ENCODE measurements around the gene CNIH2. TPM values are rescaled to one million over a fixed set of nuclear protein-coding genes. Genes with fewer than 3 reads are reported as not detected.

CNIH2 gene
- total RNA-seq, 1 experiment from 2014 or later = 1.3 TPM

DNA sequence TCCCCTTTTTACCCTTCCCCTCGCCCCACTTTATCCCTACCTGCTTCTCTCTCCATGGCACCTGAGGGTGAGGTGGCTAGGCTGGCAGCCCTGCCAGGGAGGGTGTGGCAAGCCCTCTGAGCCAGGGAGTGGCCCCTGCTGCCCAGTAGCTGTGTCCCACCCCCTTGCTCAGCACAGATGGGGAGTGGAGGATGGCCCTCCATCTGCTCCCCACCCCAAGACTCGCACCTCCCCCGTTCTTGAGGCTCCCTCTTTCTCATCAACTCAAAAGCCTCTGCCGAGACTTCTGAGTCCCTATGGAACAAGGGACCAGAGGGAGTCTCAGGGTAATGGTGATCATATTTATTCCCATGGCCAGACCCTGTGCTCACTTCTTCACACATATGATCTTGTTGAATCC lies 15.4 kb downstream of the CNIH2 start:
- CTCF ChIA-PET = no interaction called here
- no peak for TF ChIP-seq ELF1 (IDR thresholded peaks at IDR 0.05; ENCODE audit: borderline replicate concordance, low read depth)
- TF ChIP-seq SIN3A (IDR thresholded peaks at IDR 0.05; ENCODE audit: low read depth) = no peak
- no peak for TF ChIP-seq YY1 (IDR thresholded peaks at IDR 0.05; ENCODE audit: extremely low read depth, insufficient replicate concordance, low read depth, low read length)
- TF ChIP-seq CBX3 (IDR thresholded peaks at IDR 0.05; ENCODE audit: low read depth) = no peak
- TF ChIP-seq, protein P1, sequence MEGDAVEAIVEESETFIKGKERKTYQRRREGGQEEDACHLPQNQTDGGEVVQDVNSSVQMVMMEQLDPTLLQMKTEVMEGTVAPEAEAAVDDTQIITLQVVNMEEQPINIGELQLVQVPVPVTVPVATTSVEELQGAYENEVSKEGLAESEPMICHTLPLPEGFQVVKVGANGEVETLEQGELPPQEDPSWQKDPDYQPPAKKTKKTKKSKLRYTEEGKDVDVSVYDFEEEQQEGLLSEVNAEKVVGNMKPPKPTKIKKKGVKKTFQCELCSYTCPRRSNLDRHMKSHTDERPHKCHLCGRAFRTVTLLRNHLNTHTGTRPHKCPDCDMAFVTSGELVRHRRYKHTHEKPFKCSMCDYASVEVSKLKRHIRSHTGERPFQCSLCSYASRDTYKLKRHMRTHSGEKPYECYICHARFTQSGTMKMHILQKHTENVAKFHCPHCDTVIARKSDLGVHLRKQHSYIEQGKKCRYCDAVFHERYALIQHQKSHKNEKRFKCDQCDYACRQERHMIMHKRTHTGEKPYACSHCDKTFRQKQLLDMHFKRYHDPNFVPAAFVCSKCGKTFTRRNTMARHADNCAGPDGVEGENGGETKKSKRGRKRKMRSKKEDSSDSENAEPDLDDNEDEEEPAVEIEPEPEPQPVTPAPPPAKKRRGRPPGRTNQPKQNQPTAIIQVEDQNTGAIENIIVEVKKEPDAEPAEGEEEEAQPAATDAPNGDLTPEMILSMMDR (IDR thresholded peaks at IDR 0.05 in 2 of 3, conservative IDR thresholded peaks at IDR 0.05 in 1 of 3; ENCODE audit: borderline replicate concordance in 1 of 3, insufficient read depth in 1 of 3, low read depth in 2 of 3, low read length in 2 of 3) = no peak
- no peak for TF ChIP-seq CEBPB (IDR thresholded peaks at IDR 0.05; ENCODE audit: low read depth)
- TF ChIP-seq, protein P2, sequence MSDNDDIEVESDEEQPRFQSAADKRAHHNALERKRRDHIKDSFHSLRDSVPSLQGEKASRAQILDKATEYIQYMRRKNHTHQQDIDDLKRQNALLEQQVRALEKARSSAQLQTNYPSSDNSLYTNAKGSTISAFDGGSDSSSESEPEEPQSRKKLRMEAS (IDR thresholded peaks at IDR 0.05) = no peak
- TF ChIP-seq EGR1 (IDR thresholded peaks at IDR 0.05; ENCODE audit: low read depth) = no peak
- TF ChIP-seq ZNF274 (IDR thresholded peaks at IDR 0.05; ENCODE audit: low read depth, low read length) = no peak
- TF ChIP-seq, protein P3, sequence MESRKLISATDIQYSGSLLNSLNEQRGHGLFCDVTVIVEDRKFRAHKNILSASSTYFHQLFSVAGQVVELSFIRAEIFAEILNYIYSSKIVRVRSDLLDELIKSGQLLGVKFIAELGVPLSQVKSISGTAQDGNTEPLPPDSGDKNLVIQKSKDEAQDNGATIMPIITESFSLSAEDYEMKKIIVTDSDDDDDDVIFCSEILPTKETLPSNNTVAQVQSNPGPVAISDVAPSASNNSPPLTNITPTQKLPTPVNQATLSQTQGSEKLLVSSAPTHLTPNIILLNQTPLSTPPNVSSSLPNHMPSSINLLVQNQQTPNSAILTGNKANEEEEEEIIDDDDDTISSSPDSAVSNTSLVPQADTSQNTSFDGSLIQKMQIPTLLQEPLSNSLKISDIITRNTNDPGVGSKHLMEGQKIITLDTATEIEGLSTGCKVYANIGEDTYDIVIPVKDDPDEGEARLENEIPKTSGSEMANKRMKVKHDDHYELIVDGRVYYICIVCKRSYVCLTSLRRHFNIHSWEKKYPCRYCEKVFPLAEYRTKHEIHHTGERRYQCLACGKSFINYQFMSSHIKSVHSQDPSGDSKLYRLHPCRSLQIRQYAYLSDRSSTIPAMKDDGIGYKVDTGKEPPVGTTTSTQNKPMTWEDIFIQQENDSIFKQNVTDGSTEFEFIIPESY (IDR thresholded peaks at IDR 0.05; ENCODE audit: extremely low read depth, insufficient replicate concordance, low read length) = no peak
- no peak for TF ChIP-seq FOSL1 (IDR thresholded peaks at IDR 0.05; ENCODE audit: low read depth)
- no peak for TF ChIP-seq POLR2AphosphoS5 (IDR thresholded peaks at IDR 0.05; ENCODE audit: low read depth, low read length)
- no TSS peak for BruUV-seq (replicated peaks)
- Histone ChIP-seq H2AFZ (ENCODE audit: low read depth, low read length, poor library complexity, severe bottlenecking) (no peak overlapping the region), H3K4me3 (replicated peaks in 1 of 2; ENCODE audit: low read depth in 1 of 2, low read length in 2 of 2) (no peak overlapping the region), H3K4me1 (ENCODE audit: control insufficient read depth in 1 of 2, insufficient read depth in 2 of 2, low read length in 2 of 2) (peaks cover 18 to 36% of the 10 kb centered on the region in 2 experiments), H3K27ac (ENCODE audit: low read depth, low read length) (no peak overlapping the region), H3K4me2 (ENCODE audit: low read length) (peak overlapping the region; percentile 99; the same call in 1 of the 2 replicates), H3K36me3 (ENCODE audit: control insufficient read depth in 1 of 2, insufficient read depth in 2 of 2, low read length in 2 of 2) (no peaks in the 10 kb centered on the region), H4K20me1 (ENCODE audit: insufficient read depth) (no peaks in the 10 kb centered on the region), H3K9me2 (ENCODE audit: insufficient read depth) (no peaks in the 10 kb centered on the region), H3K79me2 (ENCODE audit: insufficient read depth, low read length) (peaks cover 4% of the 10 kb centered on the region), H3K9me3 (ENCODE audit: control insufficient read depth in 1 of 2, insufficient read depth in 1 of 2, low read depth in 1 of 2, low read length in 2 of 2) (no peaks in the 10 kb centered on the region), H3K9ac (ENCODE audit: low read length) (no peak overlapping the region), H3K27me3 (ENCODE audit: insufficient read depth, low read length) (no peaks in the 10 kb centered on the region)
- intact Hi-C loops (cut with micrococcal nuclease) = no loop called here
- ATAC-seq (no peak), DNase-seq (ENCODE audit: low read depth, low spot score) (no peak)
- RAD21 ChIA-PET (ENCODE audit: low non-redundant PET in 1 of 2, low total read pairs in 2 of 2, uncharacterized antibody in 2 of 2, unreplicated experiment in 2 of 2) = no interaction called here
- POLR2A ChIA-PET = no interaction called here

Measured in HCT116 (cell line).